GM12878 (cell line): ENCODE measurements around the gene ASIP. TPM values are rescaled to one million over a fixed set of nuclear protein-coding genes. Genes with fewer than 3 reads are reported as not detected.

Experiments
- CEBPB ChIP-seq, 2 experiments: fragments of 150-350 bp in 1 of 2; IDR thresholded peaks; 2 replicates each; pipeline ENCODE4 v1.6.1; 2012 to 2014; ENCODE audit warnings: low read depth in 2 of 2, low read length in 2 of 2, borderline replicate concordance in 1 of 2, inconsistent platforms in 1 of 2
- CHD4 ChIP-seq: fragments of 200-600 bp; sonication (generic); IDR thresholded peaks from 2 replicates; pipeline ENCODE4 v1.6.1; 2016; ENCODE audit warnings: mild to moderate bottlenecking
- DPF2 ChIP-seq: fragments of 450-650 bp; IDR thresholded peaks from 2 replicates; pipeline ENCODE4 v1.6.1; 2017; ENCODE audit warnings: mild to moderate bottlenecking
- EP300 ChIP-seq, 2 experiments: fragments of 150-350 bp in 1 of 2; IDR thresholded peaks; 2 replicates each; pipeline ENCODE4 v1.6.1; 2011 to 2012; ENCODE audit warnings: low read depth in 2 of 2, low read length in 2 of 2, borderline replicate concordance in 1 of 2, improper control_type of control experiment in 1 of 2, inconsistent platforms in 1 of 2; ENCODE audit not compliant: control insufficient read depth in 1 of 2
- IKZF1 ChIP-seq: fragments of 450-650 bp; conservative IDR thresholded peaks from 2 replicates; pipeline ENCODE4 v1.6.1; 2017; ENCODE audit warnings: antibody characterized with exemption, mild to moderate bottlenecking
- IKZF2 ChIP-seq, 2 experiments: fragments of 450-650 bp; IDR thresholded peaks; 2 replicates each; pipeline ENCODE4 v1.6.1; 2017; ENCODE audit warnings: mild to moderate bottlenecking in 2 of 2, moderate library complexity in 2 of 2
- IRF5 ChIP-seq: fragments of 450-650 bp; IDR thresholded peaks from 2 replicates; pipeline ENCODE4 v1.6.1; 2017; ENCODE audit warnings: borderline replicate concordance
- LARP7 ChIP-seq: fragments of 450-650 bp; IDR thresholded peaks from 2 replicates; pipeline ENCODE4 v1.6.1; 2017; ENCODE audit warnings: mild to moderate bottlenecking
- MLLT1 ChIP-seq: fragments of 450-650 bp; IDR thresholded peaks from 2 replicates; pipeline ENCODE4 v1.6.1; 2016; ENCODE audit warnings: mild to moderate bottlenecking
- NFXL1 ChIP-seq: fragments of 450-650 bp; IDR thresholded peaks from 2 replicates; pipeline ENCODE4 v1.6.1; 2017; ENCODE audit warnings: antibody characterized with exemption, mild to moderate bottlenecking, borderline replicate concordance
- NRF1 ChIP-seq: conservative IDR thresholded peaks from 2 replicates; pipeline ENCODE4 v1.6.1; 2011; ENCODE audit warnings: mild to moderate bottlenecking, low read depth, low read length, improper control_type of control experiment
- PAX5 ChIP-seq: IDR thresholded peaks from 2 replicates; pipeline ENCODE4 v1.6.1; 2011; ENCODE audit warnings: low read depth, low read length, borderline replicate concordance
- PAX8 ChIP-seq: fragments of 450-650 bp; IDR thresholded peaks from 2 replicates; pipeline ENCODE4 v1.6.1; 2017; ENCODE audit warnings: mild to moderate bottlenecking, moderate library complexity
- POLR2AphosphoS5 ChIP-seq: IDR thresholded peaks from 2 replicates; pipeline ENCODE4 v1.6.1; 2011; ENCODE audit warnings: mild to moderate bottlenecking, low read length, inconsistent platforms
- RB1 ChIP-seq: fragments of 450-650 bp; formaldehyde crosslinking; IDR thresholded peaks from 2 replicates; pipeline ENCODE4 v1.6.1; 2017; ENCODE audit warnings: mild to moderate bottlenecking, borderline replicate concordance
- SMAD5 ChIP-seq: IDR thresholded peaks from 2 replicates; pipeline ENCODE4 v1.6.1; 2016; ENCODE audit warnings: antibody characterized with exemption, low read depth
- SUPT20H ChIP-seq: IDR thresholded peaks from 2 replicates; pipeline ENCODE4 v1.6.1; 2011; ENCODE audit warnings: low read depth, mild to moderate bottlenecking, low read length, moderate library complexity, borderline replicate concordance; ENCODE audit not compliant: control insufficient read depth
- TAF1 ChIP-seq: IDR thresholded peaks from 2 replicates; pipeline ENCODE4 v1.6.1; 2011; ENCODE audit warnings: mild to moderate bottlenecking, low read depth, low read length, borderline replicate concordance
- TBL1XR1 ChIP-seq: IDR thresholded peaks from 2 replicates; pipeline ENCODE4 v1.6.1; 2012; ENCODE audit warnings: low read depth, low read length, improper control_type of control experiment
- YY1 ChIP-seq: IDR thresholded peaks from 2 replicates; pipeline ENCODE4 v1.6.1; 2011; ENCODE audit warnings: low read depth, mild to moderate bottlenecking, low read length
- ZBTB33 ChIP-seq: fragments of 450-650 bp; IDR thresholded peaks from 2 replicates; pipeline ENCODE4 v1.6.1; 2017; ENCODE audit warnings: mild to moderate bottlenecking
- polyA plus RNA-seq, 11 experiments: library from polyadenylated mRNA; depleted of rRNA in 4 of 11; unstranded in 6 of 11; stranded (reverse) in 5 of 11; fragments of >200 nt; fragmentation: Nextera tagmentation in 4 of 11; fragmentation: Illumina TruSeq in 1 of 11; extraction: Ambion mirVana in 4 of 11; extraction: Trizol in 1 of 11; gene quantifications; 1 replicate in 1 of 11; 2 replicates in 10 of 11; pipeline versions ENCODE4 v1.2.1 to v1.2.3, GENCODE V29; 2011 to 2016; ENCODE audit warnings: inconsistent platforms in 2 of 11, missing spikeins in 2 of 11, low read depth in 1 of 11
- total RNA-seq, 4 experiments: library from RNA; depleted of rRNA in 3 of 4; stranded (reverse); fragments of >200 nt in 3 of 4; fragmentation: Illumina TruSeq in 1 of 4; extraction: Trizol in 1 of 4; gene quantifications; 2 replicates each; pipeline versions ENCODE4 v1.2.1 to v1.2.3, GENCODE V29; 2013 to 2021
- TF ChIP-seq, protein P1 (sequence below): IDR thresholded peaks from 2 replicates; pipeline ENCODE4 v1.6.1; 2011; ENCODE audit warnings: borderline replicate concordance, low read depth, mild to moderate bottlenecking, moderate library complexity, mixed read lengths, low read length; ENCODE audit not compliant: insufficient read depth; ENCODE audit errors: extremely low read length
- TF ChIP-seq, protein P2 (sequence below): IDR thresholded peaks from 2 replicates; pipeline ENCODE4 v1.6.1; 2011; ENCODE audit warnings: low read depth, mild to moderate bottlenecking, low read length, moderate library complexity, borderline replicate concordance; ENCODE audit errors: extremely low read depth
- TF ChIP-seq, protein P3 (sequence below): IDR thresholded peaks from 2 replicates; pipeline ENCODE4 v1.6.1; 2012; ENCODE audit warnings: low read depth, low read length, improper control_type of control experiment

The ASIP gene
- total and polyA plus RNA-seq, 10 of the 15 experiments (the other 5 are each of a cell fraction or from before 2014, with no cell fraction given) = 0.29 TPM; not detected in 9

DNA sequence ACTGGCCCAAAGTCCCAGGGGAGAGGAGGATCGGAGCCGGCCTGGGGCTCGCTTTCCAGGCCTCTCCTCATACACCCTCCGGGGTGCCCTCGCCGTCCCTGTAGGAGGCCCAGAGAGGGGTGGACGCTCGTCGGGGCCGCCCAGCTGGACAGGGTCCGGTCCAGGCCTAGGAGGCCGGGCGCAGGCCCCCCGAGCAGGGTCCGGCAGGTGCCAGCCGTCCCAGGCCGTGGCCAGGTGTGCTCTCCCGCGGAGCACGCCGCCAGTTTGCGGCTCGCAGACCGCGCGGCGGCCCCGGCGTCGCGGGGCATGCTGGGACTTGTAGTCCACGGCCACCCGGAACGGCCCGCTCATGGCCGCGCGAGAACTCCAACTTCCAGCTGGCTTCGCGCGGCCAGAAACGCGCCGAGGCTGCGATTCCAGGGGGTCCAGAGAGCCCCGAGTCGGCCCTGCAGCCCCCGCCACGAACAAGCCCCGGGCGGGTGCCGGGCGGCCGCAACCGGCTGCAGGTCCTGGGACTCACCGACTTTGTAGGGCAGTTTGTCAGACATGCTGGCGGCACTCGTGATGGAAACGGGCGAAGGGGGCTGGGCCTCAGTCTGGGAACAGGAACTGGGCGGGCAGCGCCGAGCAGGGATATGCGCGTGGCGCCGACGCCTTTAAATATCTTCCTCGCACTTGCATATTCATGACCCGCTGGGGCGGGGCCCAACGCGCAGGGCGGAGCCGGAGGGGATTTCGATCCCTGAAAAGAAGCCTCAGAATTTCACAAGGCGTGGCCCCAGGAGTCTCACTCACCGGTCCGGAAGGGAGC is 61.7 kb downstream of the ASIP start, which contains the start of gene AHCY (continued):
- TF ChIP-seq, protein P1, sequence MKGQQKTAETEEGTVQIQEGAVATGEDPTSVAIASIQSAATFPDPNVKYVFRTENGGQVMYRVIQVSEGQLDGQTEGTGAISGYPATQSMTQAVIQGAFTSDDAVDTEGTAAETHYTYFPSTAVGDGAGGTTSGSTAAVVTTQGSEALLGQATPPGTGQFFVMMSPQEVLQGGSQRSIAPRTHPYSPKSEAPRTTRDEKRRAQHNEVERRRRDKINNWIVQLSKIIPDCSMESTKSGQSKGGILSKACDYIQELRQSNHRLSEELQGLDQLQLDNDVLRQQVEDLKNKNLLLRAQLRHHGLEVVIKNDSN = no peak
- TF ChIP-seq LARP7 (peak; percentile 91), IKZF2 (IDR thresholded peaks at IDR 0.05) (peak in 1 of 2 experiments; percentile 32; a peak in 1 of 4 replicates), RB1 (peak; percentile 89), MLLT1 (peak; percentile 97), TBL1XR1 (no peak), CHD4 (0 out of 2 replicates have a peak, but pooled peaks have one; percentile 40), DPF2 (peak; percentile 57; the same call in 1 of the 2 replicates), CEBPB (IDR thresholded peaks at IDR 0.05; ENCODE audit: borderline replicate concordance in 1 of 2, low read depth in 2 of 2, low read length in 2 of 2) (no peak), POLR2AphosphoS5 (peak; percentile 78), SUPT20H (no peak), ZBTB33 (no peak), TAF1 (peak; percentile 81), SMAD5 (0 out of 2 replicates have a peak, but pooled peaks have one; percentile 9), NFXL1 (no peak), EP300 (IDR thresholded peaks at IDR 0.05; ENCODE audit: borderline replicate concordance in 1 of 2, control insufficient read depth in 1 of 2, low read depth in 2 of 2, low read length in 2 of 2) (no peak), IKZF1 (peak; percentile 98), YY1 (peak; percentile 92), NRF1 (peak; percentile 44), PAX8 (no peak), PAX5 (0 out of 2 replicates have a peak, but pooled peaks have one; percentile 16), IRF5 (no peak)
- TF ChIP-seq, protein P2, sequence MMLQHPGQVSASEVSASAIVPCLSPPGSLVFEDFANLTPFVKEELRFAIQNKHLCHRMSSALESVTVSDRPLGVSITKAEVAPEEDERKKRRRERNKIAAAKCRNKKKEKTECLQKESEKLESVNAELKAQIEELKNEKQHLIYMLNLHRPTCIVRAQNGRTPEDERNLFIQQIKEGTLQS = peak; percentile 32; the same call in 1 of the 2 replicates
- TF ChIP-seq, protein P3, sequence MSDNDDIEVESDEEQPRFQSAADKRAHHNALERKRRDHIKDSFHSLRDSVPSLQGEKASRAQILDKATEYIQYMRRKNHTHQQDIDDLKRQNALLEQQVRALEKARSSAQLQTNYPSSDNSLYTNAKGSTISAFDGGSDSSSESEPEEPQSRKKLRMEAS = peak; percentile 77
